ENCODE measurements around the gene RC3H1.

RC3H1 gene

DNA sequence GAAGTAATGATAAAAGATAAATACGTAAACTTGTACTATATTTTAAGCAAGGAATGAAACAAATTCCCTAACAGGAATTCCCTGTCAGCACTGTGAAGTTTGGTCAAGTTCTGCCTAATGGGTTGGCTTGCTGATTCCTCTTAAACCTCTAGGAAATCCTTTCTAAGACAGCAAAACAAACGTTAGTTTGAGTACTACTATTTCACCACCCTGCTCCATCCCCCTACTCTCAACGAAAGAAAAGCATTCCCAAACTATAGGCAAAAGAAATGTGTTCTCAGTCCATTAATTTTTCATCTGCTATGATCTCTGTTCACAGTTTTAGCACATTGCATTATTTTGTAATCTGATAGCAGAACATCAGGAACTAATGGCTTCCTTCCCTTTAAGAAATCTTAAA, 121.2 kb downstream of the RC3H1 start:
- no peaks in the 10 kb centered on the region for H3K4me1 ChIP-seq (ENCODE audit: control insufficient read depth in 1 of 2, insufficient read depth in 2 of 2, low read length in 2 of 2)
- no peaks in the 10 kb centered on the region for H3K9me3 ChIP-seq (ENCODE audit: control insufficient read depth in 1 of 2, low read length in 2 of 2)
- H3K27ac ChIP-seq (ENCODE audit: low read depth, low read length): no peak overlapping the region
- no peak overlapping the region for H3K9ac ChIP-seq (ENCODE audit: low read depth in 1 of 2, low read length in 2 of 2)
- no peak overlapping the region for H3K4me3 ChIP-seq (ENCODE audit: low read depth in 1 of 2, low read length in 2 of 2)
- H3K27me3 ChIP-seq (ENCODE audit: control insufficient read depth in 1 of 2, insufficient read depth in 2 of 2, low read length in 2 of 2): no peaks in the 10 kb centered on the region
- H3K36me3 ChIP-seq (ENCODE audit: control insufficient read depth in 1 of 2, insufficient read depth in 2 of 2, low read length in 2 of 2): no peaks in the 10 kb centered on the region

DNA sequence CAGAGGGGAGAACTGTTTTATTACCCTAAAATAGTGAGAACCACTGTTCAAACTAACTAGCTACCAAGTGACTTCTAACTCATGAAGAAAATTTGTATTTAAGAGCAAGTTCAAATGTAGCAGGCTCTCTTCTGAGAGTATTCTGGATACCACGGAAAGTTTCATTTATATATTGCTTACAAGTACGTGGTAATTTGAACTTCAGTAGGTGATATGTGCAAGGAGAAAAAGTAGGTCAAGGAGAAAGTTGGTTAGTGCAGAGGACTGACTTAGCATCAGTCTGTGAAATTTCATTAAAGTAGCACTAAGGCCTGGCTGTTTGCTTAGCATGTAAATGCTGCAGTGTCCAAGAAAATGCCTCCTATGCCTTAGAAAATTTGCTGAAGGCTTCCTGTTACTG, 121.7 kb downstream of the RC3H1 start:
- Histone ChIP-seq H3K9me3 (ENCODE audit: control insufficient read depth in 1 of 2, low read length in 2 of 2) (no peaks in the 10 kb centered on the region), H3K4me3 (ENCODE audit: low read depth in 1 of 2, low read length in 2 of 2) (no peak overlapping the region), H3K27ac (ENCODE audit: low read depth, low read length) (no peak overlapping the region), H3K27me3 (ENCODE audit: control insufficient read depth in 1 of 2, insufficient read depth in 2 of 2, low read length in 2 of 2) (no peaks in the 10 kb centered on the region), H3K4me1 (ENCODE audit: control insufficient read depth in 1 of 2, insufficient read depth in 2 of 2, low read length in 2 of 2) (no peaks in the 10 kb centered on the region), H3K36me3 (ENCODE audit: control insufficient read depth in 1 of 2, insufficient read depth in 2 of 2, low read length in 2 of 2) (no peaks in the 10 kb centered on the region), H3K9ac (ENCODE audit: low read depth in 1 of 2, low read length in 2 of 2) (no peak overlapping the region)

DNA sequence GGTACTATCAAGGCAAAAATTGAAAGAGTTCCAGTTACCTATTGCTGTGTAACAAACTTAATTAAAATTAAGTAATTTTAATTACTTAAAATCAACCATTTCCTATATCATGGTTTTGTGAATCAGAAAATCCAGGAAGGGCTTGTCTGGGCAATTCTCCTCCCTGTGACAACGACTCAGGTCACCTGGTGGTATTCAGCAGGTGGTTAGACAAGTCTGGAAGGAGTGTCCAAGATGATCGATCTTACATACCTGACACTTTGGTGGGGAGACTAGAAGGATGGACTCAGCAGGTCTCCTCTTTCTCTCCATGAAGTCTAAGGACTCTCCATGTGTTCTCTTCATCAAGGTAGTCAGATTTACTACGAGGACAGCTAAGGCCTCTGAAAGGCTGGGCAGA, 128.0 kb downstream of the RC3H1 start:
- no peaks in the 10 kb centered on the region for H3K9me3 ChIP-seq (ENCODE audit: control insufficient read depth in 1 of 2, low read length in 2 of 2)
- H3K4me3 ChIP-seq (ENCODE audit: low read depth in 1 of 2, low read length in 2 of 2): no peak overlapping the region
- H3K36me3 ChIP-seq (ENCODE audit: control insufficient read depth in 1 of 2, insufficient read depth in 2 of 2, low read length in 2 of 2): no peaks in the 10 kb centered on the region
- H3K27ac ChIP-seq (ENCODE audit: low read depth, low read length): no peak overlapping the region
- no peak overlapping the region for H3K9ac ChIP-seq (ENCODE audit: low read depth in 1 of 2, low read length in 2 of 2)
- no peaks in the 10 kb centered on the region for H3K4me1 ChIP-seq (ENCODE audit: control insufficient read depth in 1 of 2, insufficient read depth in 2 of 2, low read length in 2 of 2)
- H3K27me3 ChIP-seq (ENCODE audit: control insufficient read depth in 1 of 2, insufficient read depth in 2 of 2, low read length in 2 of 2): no peaks in the 10 kb centered on the region

DNA sequence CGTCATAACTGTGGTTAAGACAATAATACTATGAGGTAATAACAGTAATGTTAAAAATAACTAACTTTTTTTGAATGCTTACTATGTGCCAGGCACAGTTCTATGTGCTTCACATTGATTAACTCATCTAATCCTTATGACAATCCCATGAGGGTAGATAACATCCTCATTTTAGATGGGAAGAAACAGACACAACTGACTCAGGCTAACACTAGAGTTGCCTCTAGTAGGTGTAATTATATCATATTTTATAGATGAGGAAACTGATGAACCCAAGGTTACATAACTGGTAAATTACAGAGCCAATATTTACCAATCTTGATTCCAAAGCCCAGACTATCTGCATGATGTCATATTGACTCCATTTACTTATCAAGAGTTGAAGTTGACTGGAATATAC, 128.5 kb downstream of the RC3H1 start:
- Histone ChIP-seq H3K27me3 (ENCODE audit: control insufficient read depth in 1 of 2, insufficient read depth in 2 of 2, low read length in 2 of 2) (no peaks in the 10 kb centered on the region), H3K36me3 (ENCODE audit: control insufficient read depth in 1 of 2, insufficient read depth in 2 of 2, low read length in 2 of 2) (no peaks in the 10 kb centered on the region), H3K9me3 (ENCODE audit: control insufficient read depth in 1 of 2, low read length in 2 of 2) (no peaks in the 10 kb centered on the region), H3K4me1 (ENCODE audit: control insufficient read depth in 1 of 2, insufficient read depth in 2 of 2, low read length in 2 of 2) (no peaks in the 10 kb centered on the region), H3K27ac (ENCODE audit: low read depth, low read length) (no peak overlapping the region), H3K4me3 (ENCODE audit: low read depth in 1 of 2, low read length in 2 of 2) (no peak overlapping the region), H3K9ac (ENCODE audit: low read depth in 1 of 2, low read length in 2 of 2) (no peak overlapping the region)

DNA sequence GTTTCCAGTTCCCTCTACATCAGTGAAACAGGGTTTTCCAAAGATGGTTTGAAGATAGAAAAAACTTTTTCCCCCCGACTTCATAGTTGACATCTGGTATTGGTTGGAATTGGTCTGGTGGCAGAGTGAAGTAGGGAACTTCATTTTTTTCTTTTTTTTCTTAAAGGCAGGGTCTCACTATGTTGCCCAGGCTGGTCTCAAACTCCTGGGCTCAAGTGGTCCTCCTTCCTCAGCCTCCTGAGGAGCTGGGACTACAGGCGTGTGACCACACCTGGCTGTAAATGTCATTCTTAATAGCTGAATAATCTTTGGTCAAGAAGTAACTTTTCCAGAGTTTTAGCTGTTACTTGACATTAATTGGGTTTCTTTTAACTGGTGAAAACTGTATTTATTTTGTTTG, 132.3 kb downstream of the RC3H1 start:
- H3K9ac ChIP-seq (ENCODE audit: low read depth in 1 of 2, low read length in 2 of 2): no peak overlapping the region
- no peaks in the 10 kb centered on the region for H3K9me3 ChIP-seq (ENCODE audit: control insufficient read depth in 1 of 2, low read length in 2 of 2)
- no peak overlapping the region for H3K4me3 ChIP-seq (ENCODE audit: low read depth in 1 of 2, low read length in 2 of 2)
- H3K4me1 ChIP-seq (ENCODE audit: control insufficient read depth in 1 of 2, insufficient read depth in 2 of 2, low read length in 2 of 2): no peaks in the 10 kb centered on the region
- no peaks in the 10 kb centered on the region for H3K27me3 ChIP-seq (ENCODE audit: control insufficient read depth in 1 of 2, insufficient read depth in 2 of 2, low read length in 2 of 2)
- H3K27ac ChIP-seq (ENCODE audit: low read depth, low read length): no peak overlapping the region
- H3K36me3 ChIP-seq (ENCODE audit: control insufficient read depth in 1 of 2, insufficient read depth in 2 of 2, low read length in 2 of 2): peaks cover 8 to 12% of the 10 kb centered on the region in 2 donors

DNA sequence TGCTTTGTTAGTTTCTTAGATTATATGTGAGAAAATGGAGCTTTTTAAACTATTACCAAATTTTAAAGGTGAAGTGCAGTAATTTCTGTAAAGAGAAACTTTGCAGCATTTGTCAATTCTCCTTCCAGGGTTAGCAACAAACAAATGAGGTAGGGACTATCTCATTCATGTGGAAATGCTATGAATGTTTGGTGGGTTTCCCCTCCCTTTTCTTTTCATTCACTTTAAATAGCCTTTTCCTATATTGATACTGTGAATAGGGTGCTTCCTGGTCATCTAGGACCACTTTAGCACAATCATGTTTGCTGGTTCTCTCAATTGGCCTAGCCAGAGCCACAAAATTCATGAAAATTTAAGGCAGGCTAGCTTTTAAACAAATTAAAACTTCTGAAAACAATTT, 133.4 kb downstream of the RC3H1 start:
- H3K27ac ChIP-seq (ENCODE audit: low read depth, low read length): no peak overlapping the region
- H3K36me3 ChIP-seq (ENCODE audit: control insufficient read depth in 1 of 2, insufficient read depth in 2 of 2, low read length in 2 of 2): peaks cover 8 to 12% of the 10 kb centered on the region in 2 donors

DNA sequence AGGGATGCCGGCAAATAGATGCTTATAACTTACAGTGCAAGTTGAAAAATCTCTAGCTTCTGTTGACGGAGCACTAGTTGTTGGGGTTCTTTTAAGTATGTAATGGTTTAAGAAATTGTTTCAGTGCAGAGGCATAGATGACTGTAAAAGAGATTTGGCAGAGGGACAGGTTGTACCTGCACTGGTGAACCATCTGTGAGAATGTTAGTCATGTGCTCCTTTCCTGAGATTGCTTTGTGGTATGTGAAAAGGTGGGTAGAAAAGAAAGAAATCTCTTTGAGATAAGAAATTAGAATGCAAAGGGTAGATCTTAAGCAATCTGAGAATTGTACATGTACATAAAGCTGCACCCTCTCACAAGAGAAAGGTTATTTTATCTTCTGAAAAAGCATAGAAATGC, 134.5 kb downstream of the RC3H1 start:
- peaks cover 8 to 12% of the 10 kb centered on the region in 2 donors for H3K36me3 ChIP-seq (ENCODE audit: control insufficient read depth in 1 of 2, insufficient read depth in 2 of 2, low read length in 2 of 2)
- no peak overlapping the region for H3K27ac ChIP-seq (ENCODE audit: low read depth, low read length)
- H3K9me3 ChIP-seq (ENCODE audit: control insufficient read depth in 1 of 2, low read length in 2 of 2): no peaks in the 10 kb centered on the region
- H3K4me1 ChIP-seq (ENCODE audit: control insufficient read depth in 1 of 2, insufficient read depth in 2 of 2, low read length in 2 of 2): no peaks in the 10 kb centered on the region
- no peak overlapping the region for H3K9ac ChIP-seq (ENCODE audit: low read depth in 1 of 2, low read length in 2 of 2)
- no peaks in the 10 kb centered on the region for H3K27me3 ChIP-seq (ENCODE audit: control insufficient read depth in 1 of 2, insufficient read depth in 2 of 2, low read length in 2 of 2)
- no peak overlapping the region for H3K4me3 ChIP-seq (ENCODE audit: low read depth in 1 of 2, low read length in 2 of 2)

More for the DNA sequence above, 133.4 kb downstream of the RC3H1 start:
- H3K4me3 ChIP-seq (ENCODE audit: low read depth in 1 of 2, low read length in 2 of 2): no peak overlapping the region
- no peaks in the 10 kb centered on the region for H3K27me3 ChIP-seq (ENCODE audit: control insufficient read depth in 1 of 2, insufficient read depth in 2 of 2, low read length in 2 of 2)
- no peak overlapping the region for H3K9ac ChIP-seq (ENCODE audit: low read depth in 1 of 2, low read length in 2 of 2)
- no peaks in the 10 kb centered on the region for H3K9me3 ChIP-seq (ENCODE audit: control insufficient read depth in 1 of 2, low read length in 2 of 2)
- H3K4me1 ChIP-seq (ENCODE audit: control insufficient read depth in 1 of 2, insufficient read depth in 2 of 2, low read length in 2 of 2): no peaks in the 10 kb centered on the region

DNA sequence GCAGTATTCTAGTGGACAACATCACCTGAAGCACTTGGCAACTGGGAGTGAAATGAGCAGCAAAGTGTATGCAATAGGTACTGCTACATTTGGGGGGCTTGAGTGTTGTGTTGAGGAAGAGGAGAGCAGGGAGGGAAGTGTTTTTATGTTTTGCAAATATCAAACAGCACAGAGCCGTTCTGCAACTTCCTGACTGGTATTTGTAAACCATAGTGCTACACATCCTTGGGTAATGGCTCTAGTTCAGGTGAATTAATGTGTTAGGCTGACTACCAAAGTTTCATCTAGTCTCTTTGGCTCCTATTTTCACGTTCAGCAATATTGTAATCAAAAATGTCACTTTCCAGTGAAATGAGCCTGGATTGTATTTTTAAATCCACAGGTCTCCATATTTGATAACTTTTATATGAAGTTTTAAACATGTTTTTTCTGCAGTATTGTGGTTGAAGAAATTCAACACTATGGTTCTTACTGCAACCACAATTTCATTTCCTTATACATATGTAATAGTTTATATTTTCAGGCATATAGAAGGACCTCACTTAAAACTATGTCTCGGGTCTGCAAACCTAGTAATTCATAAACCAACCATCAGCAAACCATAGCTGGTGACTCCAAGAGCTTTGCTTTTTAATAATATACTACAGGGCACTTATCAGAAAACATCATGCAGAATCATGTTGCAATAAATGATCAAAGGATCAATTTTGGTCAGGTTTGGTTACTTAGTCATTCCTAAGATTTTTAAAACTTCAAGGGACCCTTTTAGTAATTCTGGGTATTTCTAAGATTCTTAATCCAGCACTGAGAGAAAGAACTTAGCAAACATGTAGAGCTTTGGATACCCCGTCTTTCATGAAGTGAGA, 135.2 kb downstream of the RC3H1 start:
- H3K4me1 ChIP-seq (ENCODE audit: control insufficient read depth in 1 of 2, insufficient read depth in 2 of 2, low read length in 2 of 2): no peaks in the 10 kb centered on the region
- no peaks in the 10 kb centered on the region for H3K9me3 ChIP-seq (ENCODE audit: control insufficient read depth in 1 of 2, low read length in 2 of 2)
- no peak overlapping the region for H3K27ac ChIP-seq (ENCODE audit: low read depth, low read length)
- H3K9ac ChIP-seq (ENCODE audit: low read depth in 1 of 2, low read length in 2 of 2): no peak overlapping the region
- no peaks in the 10 kb centered on the region for H3K27me3 ChIP-seq (ENCODE audit: control insufficient read depth in 1 of 2, insufficient read depth in 2 of 2, low read length in 2 of 2)
- peaks cover 8 to 12% of the 10 kb centered on the region in 2 donors for H3K36me3 ChIP-seq (ENCODE audit: control insufficient read depth in 1 of 2, insufficient read depth in 2 of 2, low read length in 2 of 2)
- no peak overlapping the region for H3K4me3 ChIP-seq (ENCODE audit: low read depth in 1 of 2, low read length in 2 of 2)

DNA sequence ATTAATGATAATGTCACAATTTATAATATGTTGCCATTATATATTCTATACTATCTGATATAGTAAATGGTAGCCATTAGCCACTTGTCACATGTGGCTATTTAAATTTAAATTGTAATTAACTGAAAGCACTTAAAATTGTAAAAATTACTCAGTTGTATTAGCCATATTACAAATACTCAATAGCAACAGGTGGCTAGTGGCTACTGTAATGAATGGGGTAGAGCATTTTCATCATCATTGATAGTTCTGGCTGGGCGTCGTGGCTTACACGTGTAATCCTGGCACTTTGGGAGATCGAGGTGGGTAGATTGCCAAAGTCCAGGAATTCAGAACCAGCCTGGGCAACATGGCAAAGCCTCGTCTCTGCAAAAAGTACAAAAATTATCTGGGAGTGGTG, 137.5 kb downstream of the RC3H1 start:
- no peaks in the 10 kb centered on the region for H3K27me3 ChIP-seq (ENCODE audit: control insufficient read depth in 1 of 2, insufficient read depth in 2 of 2, low read length in 2 of 2)
- H3K9me3 ChIP-seq (ENCODE audit: control insufficient read depth in 1 of 2, low read length in 2 of 2): no peaks in the 10 kb centered on the region
- H3K9ac ChIP-seq (ENCODE audit: low read depth in 1 of 2, low read length in 2 of 2): no peak overlapping the region
- no peaks in the 10 kb centered on the region for H3K4me1 ChIP-seq (ENCODE audit: control insufficient read depth in 1 of 2, insufficient read depth in 2 of 2, low read length in 2 of 2)
- H3K36me3 ChIP-seq (ENCODE audit: control insufficient read depth in 1 of 2, insufficient read depth in 2 of 2, low read length in 2 of 2): peaks cover 8 to 12% of the 10 kb centered on the region in 2 donors
- no peak overlapping the region for H3K4me3 ChIP-seq (ENCODE audit: low read depth in 1 of 2, low read length in 2 of 2)
- H3K27ac ChIP-seq (ENCODE audit: low read depth, low read length): no peak overlapping the region

Data from duodenal mucosa (tissue), 2 donors.